HEK293 (cell line): ENCODE data around the gene MEI1.

Experiments used
- CTCF ChIA-PET: fragments of 350-600 bp; formaldehyde crosslinking; extraction: SDS; loops from one replicate; lab custom pipeline; 2021; ENCODE audit warnings: antibody characterized with exemption; lab: Yijun Ruan, JAX
- POLR2A ChIA-PET: fragments of 300-600 bp; formaldehyde crosslinking; extraction: SDS; loops from one replicate; lab custom pipeline; 2020; ENCODE audit warnings: antibody characterized with exemption, inconsistent platforms; lab: Yijun Ruan, JAX
- H3K27ac ChIP-seq: fragments of 200-500 bp; sonication (Bioruptor generic); 2 replicates; pipeline ENCODE4 v1.5.1; 2014; ENCODE audit warnings: low read depth, low read length, control low read depth, inconsistent platforms; ENCODE audit errors: extremely low read depth
- H3K36me3 ChIP-seq, 2 experiments: fragments of 200-500 bp in 1 of 2; sonication (Bioruptor generic) in 1 of 2; 1 replicate in 1 of 2; 2 replicates in 1 of 2; pipeline ENCODE4 v1.5.1; 2014 to 2017; ENCODE audit warnings: inconsistent platforms in 2 of 2, low read length in 2 of 2; ENCODE audit not compliant: control insufficient read depth in 2 of 2, insufficient read depth in 1 of 2
- H3K4me1 ChIP-seq: fragments of 200-500 bp; sonication (Bioruptor generic); 2 replicates; pipeline ENCODE4 v1.5.1; 2014; ENCODE audit warnings: mild to moderate bottlenecking, low read length, inconsistent platforms; ENCODE audit not compliant: control insufficient read depth, insufficient read depth
- H3K4me3 ChIP-seq: 2 replicates; pipeline ENCODE4 v1.5.1; 2011; ENCODE audit warnings: low read depth, mild to moderate bottlenecking, control low read depth, low read length, moderate library complexity
- H3K9me3 ChIP-seq: fragments of 200-500 bp; sonication (Bioruptor generic); 2 replicates; pipeline ENCODE4 v1.5.1; 2014; ENCODE audit warnings: low read depth, low read length, inconsistent platforms; ENCODE audit not compliant: control insufficient read depth, insufficient read depth
- BCL11A ChIP-seq: fragments of 450-650 bp; formaldehyde crosslinking; IDR thresholded peaks from 2 replicates; pipeline ENCODE4 v1.5.1; 2016; ENCODE audit warnings: low read depth, missing biosample characterization, missing genetic modification characterization
- HIC1 ChIP-seq: fragments of 450-650 bp; formaldehyde crosslinking; IDR thresholded peaks from 2 replicates; pipeline ENCODE4 v1.5.1; 2016; ENCODE audit warnings: missing biosample characterization, missing genetic modification characterization
- HOXA7 ChIP-seq: sonication (generic); formaldehyde crosslinking; IDR thresholded peaks from 2 replicates; pipeline ENCODE4 v1.8.1; 2022; ENCODE audit warnings: missing genetic modification reagents, borderline replicate concordance
- PRDM1 ChIP-seq: fragments of 450-650 bp; formaldehyde crosslinking; IDR thresholded peaks from 2 replicates; pipeline ENCODE4; 2016; ENCODE audit warnings: missing biosample characterization, missing genetic modification characterization
- SALL2 ChIP-seq: fragments of 450-650 bp; formaldehyde crosslinking; IDR thresholded peaks from 2 replicates; pipeline ENCODE4 v1.5.0; 2017; ENCODE audit warnings: missing biosample characterization, mild to moderate bottlenecking, missing genetic modification characterization, borderline replicate concordance
- TCF7L2 ChIP-seq: IDR thresholded peaks from 2 replicates; pipeline ENCODE4 v1.6.1; 2011; ENCODE audit warnings: low read depth, mild to moderate bottlenecking, inconsistent platforms, low read length, moderate library complexity, borderline replicate concordance
- ZIC2 ChIP-seq: fragments of 450-650 bp; formaldehyde crosslinking; IDR thresholded peaks from 2 replicates; pipeline ENCODE4 v1.5.1; 2016; ENCODE audit warnings: missing biosample characterization, missing genetic modification characterization
- ZNF140 ChIP-seq: fragments of 450-650 bp; formaldehyde crosslinking; IDR thresholded peaks from 2 replicates; pipeline ENCODE4 v1.5.1; 2016; ENCODE audit warnings: missing biosample characterization, missing genetic modification characterization
- ZNF221 ChIP-seq: fragments of 450-650 bp; formaldehyde crosslinking; IDR thresholded peaks from 2 replicates; pipeline ENCODE4 v1.5.1; 2017; ENCODE audit warnings: missing biosample characterization, missing genetic modification characterization, borderline replicate concordance
- ZNF335 ChIP-seq: fragments of 450-650 bp; formaldehyde crosslinking; conservative IDR thresholded peaks from 2 replicates; pipeline ENCODE4 v1.5.1; 2016; ENCODE audit warnings: missing biosample characterization, missing genetic modification characterization
- ZNF366 ChIP-seq: fragments of 450-650 bp; formaldehyde crosslinking; conservative IDR thresholded peaks from 2 replicates; pipeline ENCODE4 v1.5.1; 2016; ENCODE audit warnings: missing biosample characterization, missing genetic modification characterization
- ZNF530 ChIP-seq: fragments of 450-650 bp; formaldehyde crosslinking; IDR thresholded peaks from 2 replicates; pipeline ENCODE4 v1.5.1; 2016; ENCODE audit warnings: low read depth, missing biosample characterization, missing genetic modification characterization
- ZNF596 ChIP-seq: fragments of 450-650 bp; IDR thresholded peaks from 2 replicates; pipeline ENCODE4 v1.5.0; 2018; ENCODE audit warnings: missing biosample characterization, mild to moderate bottlenecking, missing genetic modification characterization, moderate library complexity
- ZNF777 ChIP-seq: fragments of 450-650 bp; formaldehyde crosslinking; IDR thresholded peaks from 2 replicates; pipeline ENCODE4 v1.5.1; 2017; ENCODE audit warnings: missing biosample characterization, missing genetic modification characterization, borderline replicate concordance
- ZNF837 ChIP-seq: fragments of 450-650 bp; formaldehyde crosslinking; IDR thresholded peaks from 2 replicates; pipeline ENCODE4 v1.5.1; 2016; ENCODE audit warnings: missing biosample characterization, missing genetic modification characterization
- TF ChIP-seq, protein P1 (sequence below): fragments of 450-650 bp; formaldehyde crosslinking; IDR thresholded peaks from 2 replicates; pipeline ENCODE4 v1.5.1; 2017; ENCODE audit warnings: missing biosample characterization, missing genetic modification characterization

Gene MEI1

DNA sequence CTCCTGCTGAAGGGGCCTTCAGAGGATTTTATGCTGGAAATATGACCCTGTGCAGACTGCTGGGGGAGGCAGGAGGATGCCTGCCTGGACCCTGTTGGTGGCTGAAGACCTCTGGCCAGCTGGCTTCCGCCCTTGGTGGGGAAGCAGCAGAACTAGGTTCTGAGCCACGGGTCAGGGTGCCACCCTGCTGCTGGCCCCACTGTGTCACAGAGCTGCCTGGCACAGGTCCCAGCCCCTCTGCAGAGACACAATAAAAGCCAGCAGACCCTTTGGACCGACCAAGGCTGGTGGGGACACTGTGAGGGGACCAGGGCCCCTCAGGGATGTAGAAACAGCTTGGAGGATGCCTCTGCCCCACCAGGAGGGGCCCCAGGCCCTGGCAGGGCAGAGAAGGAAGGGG lies 126.7 kb downstream of the MEI1 start:
- Histone ChIP-seq H3K4me1 (no peaks in the 10 kb centered on the region), H3K4me3 (no peak overlapping the region), H3K36me3 (peaks cover 0 to 43% of the 10 kb centered on the region in 2 experiments; a peak in 1 of 3 replicates), H3K9me3 (no peaks in the 10 kb centered on the region), H3K27ac (no peak overlapping the region)
- POLR2A ChIA-PET, result interaction anchor here (0.6 to 3.3 kb wide), 2 partner anchors 19 to 25 kb away, joined by 3 to 12 read pairs; partner anchors contain the start of gene CCDC134
- peak; percentile 89 for TF ChIP-seq ZIC2 (tag by site-specific recombination)
- TF ChIP-seq HOXA7, result no peak
- TF ChIP-seq ZNF366 (tag by site-specific recombination), result no peak
- TF ChIP-seq BCL11A (tag by site-specific recombination), result no peak
- no peak for TF ChIP-seq SALL2
- CTCF ChIA-PET, result interaction anchor here (0.6 to 2.6 kb wide), 5 partner anchors 80 to 990 kb away, joined by 3 to 11 read pairs (median 3); no protein-coding TSS in a partner anchor

GRCh38 chr22:41826430-41827383 lies 127.4 kb downstream of the MEI1 start:
- no peaks in the 10 kb centered on the region for H3K4me1 ChIP-seq
- TF ChIP-seq, protein P1, sequence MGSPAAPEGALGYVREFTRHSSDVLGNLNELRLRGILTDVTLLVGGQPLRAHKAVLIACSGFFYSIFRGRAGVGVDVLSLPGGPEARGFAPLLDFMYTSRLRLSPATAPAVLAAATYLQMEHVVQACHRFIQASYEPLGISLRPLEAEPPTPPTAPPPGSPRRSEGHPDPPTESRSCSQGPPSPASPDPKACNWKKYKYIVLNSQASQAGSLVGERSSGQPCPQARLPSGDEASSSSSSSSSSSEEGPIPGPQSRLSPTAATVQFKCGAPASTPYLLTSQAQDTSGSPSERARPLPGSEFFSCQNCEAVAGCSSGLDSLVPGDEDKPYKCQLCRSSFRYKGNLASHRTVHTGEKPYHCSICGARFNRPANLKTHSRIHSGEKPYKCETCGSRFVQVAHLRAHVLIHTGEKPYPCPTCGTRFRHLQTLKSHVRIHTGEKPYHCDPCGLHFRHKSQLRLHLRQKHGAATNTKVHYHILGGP (tag by site-specific recombination), result no peak
- TF ChIP-seq ZNF530, result no peak
- no peak for TF ChIP-seq ZNF221 (tag by site-specific recombination)
- TF ChIP-seq ZNF335 (tag by site-specific recombination), result no peak
- TF ChIP-seq, all 188 proteins: peak for 0
- peaks cover 0 to 40% of the 10 kb centered on the region in 2 experiments; a peak in 1 of 3 replicates for H3K36me3 ChIP-seq
- POLR2A ChIA-PET, result interaction anchor here (0.6 to 3.3 kb wide), 2 partner anchors 20 to 26 kb away, joined by 3 to 12 read pairs; partner anchors contain the start of gene CCDC134
- no peak overlapping the region for H3K27ac ChIP-seq
- no peaks in the 10 kb centered on the region for H3K9me3 ChIP-seq
- CTCF ChIA-PET, result interaction anchor here (0.6 to 2.6 kb wide), 6 partner anchors 81 to 991 kb away, joined by 3 to 11 read pairs (median 3); no protein-coding TSS in a partner anchor
- H3K4me3 ChIP-seq, result no peak overlapping the region

DNA sequence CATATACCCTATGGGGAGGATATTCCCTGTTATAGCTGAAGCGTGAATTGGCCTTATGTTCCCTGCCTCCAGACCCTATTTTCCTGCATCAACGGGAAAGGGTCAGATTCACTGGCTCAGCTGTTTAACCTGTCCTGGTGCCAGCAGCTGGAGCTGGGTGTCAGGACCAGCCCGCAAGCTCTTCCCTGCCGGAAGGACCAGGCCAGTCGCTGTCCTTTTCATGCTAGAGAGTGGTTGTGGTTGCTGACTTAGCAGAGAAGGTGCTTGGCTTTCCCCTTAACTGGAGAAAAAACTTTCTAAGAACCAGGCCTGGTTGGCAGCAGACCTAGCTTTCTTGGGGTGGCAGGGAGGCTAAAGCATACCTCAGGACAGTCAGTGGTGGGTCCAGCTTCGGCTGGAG lies 128.4 kb downstream of the MEI1 start:
- H3K4me1 ChIP-seq, result no peaks in the 10 kb centered on the region
- POLR2A ChIA-PET, result interaction anchor here (3.3 kb wide), 1 partner anchor 27 kb away, joined by 12 read pairs; the partner anchor contains the start of gene CCDC134
- TF ChIP-seq ZNF777 (tag by site-specific recombination) (no peak), PRDM1 (peak; percentile 84)
- CTCF ChIA-PET, result interaction anchor here (0.6 to 2.6 kb wide), 3 partner anchors 83 to 130 kb away, joined by 3 to 11 read pairs (median 4); no protein-coding TSS in a partner anchor
- H3K36me3 ChIP-seq, result peaks cover 0 to 31% of the 10 kb centered on the region in 2 experiments; a peak in 1 of 3 replicates
- no peaks in the 10 kb centered on the region for H3K9me3 ChIP-seq
- no peak overlapping the region for H3K4me3 ChIP-seq
- no peak overlapping the region for H3K27ac ChIP-seq

DNA sequence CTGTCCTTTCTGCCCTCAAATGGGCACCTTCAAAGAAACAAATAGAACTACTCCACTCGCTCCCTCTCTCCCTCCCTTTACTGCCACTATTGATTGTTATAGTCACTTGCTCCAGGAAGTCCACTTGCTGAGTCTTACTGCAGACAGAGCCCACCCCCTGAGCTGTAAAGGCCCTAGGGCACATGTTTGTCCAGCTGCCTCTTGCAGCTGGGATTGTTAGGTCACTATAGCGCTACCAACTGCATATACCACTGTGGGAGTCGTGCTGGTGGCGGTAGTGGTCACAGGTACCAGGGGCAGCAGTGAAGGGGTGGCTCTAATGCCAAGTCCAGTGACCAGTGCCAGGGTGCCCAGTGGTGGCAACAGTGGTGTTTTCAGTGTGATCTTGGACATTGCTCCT lies 129.2 kb downstream of the MEI1 start:
- Histone ChIP-seq H3K4me1 (no peaks in the 10 kb centered on the region), H3K9me3 (no peaks in the 10 kb centered on the region), H3K36me3 (peaks cover 0 to 29% of the 10 kb centered on the region in 2 experiments; a peak in 1 of 3 replicates), H3K27ac (no peak overlapping the region), H3K4me3 (no peak overlapping the region)
- ChIA-PET CTCF (interaction anchor here (0.6 to 2.7 kb wide), 5 partner anchors 29 to 243 kb away, joined by 3 to 11 read pairs (median 4); no protein-coding TSS in a partner anchor), POLR2A (no interaction called here)
- TF ChIP-seq ZIC2 (tag by site-specific recombination) (0 out of 2 replicates have a peak, but pooled peaks have one; percentile 27), TCF7L2 (no peak), HIC1 (tag by site-specific recombination) (no peak), ZNF596 (tag by site-specific recombination) (no peak), ZNF837 (tag by site-specific recombination) (no peak), ZNF140 (tag by site-specific recombination) (no peak)
